H9 (cell line): ENCODE measurements around the gene MYRIP. TPM values are rescaled to one million over a fixed set of nuclear protein-coding genes. Genes with fewer than 3 reads are reported as not detected.

Experiments
- DNase-seq: peaks from one replicate; pipeline ENCODE4 v3.0.0-alpha.2; 2017
- H2AFZ ChIP-seq: one replicate; pipeline ENCODE4 v1.6.1; 2013; ENCODE audit warnings: mild to moderate bottlenecking, low read length, control low read depth, moderate library complexity
- H2AK5ac ChIP-seq: 2 replicates; pipeline ENCODE4 v1.6.1; 2013; ENCODE audit warnings: low read length, control low read depth, mixed read lengths; ENCODE audit not compliant: insufficient read length
- H2BK120ac ChIP-seq: one replicate; pipeline ENCODE4 v1.6.1; 2013; ENCODE audit warnings: low read depth, mild to moderate bottlenecking, low read length, control low read depth, inconsistent platforms; ENCODE audit not compliant: poor library complexity, severe bottlenecking
- H2BK12ac ChIP-seq: 2 replicates; pipeline ENCODE4 v1.6.1; 2013; ENCODE audit warnings: low read length, control low read depth, mixed read lengths, low read depth; ENCODE audit not compliant: insufficient read length
- H2BK15ac ChIP-seq: 2 replicates; pipeline ENCODE4 v1.6.1; 2013; ENCODE audit warnings: low read depth, low read length, control low read depth
- H2BK20ac ChIP-seq: one replicate; pipeline ENCODE4 v1.6.1; 2013; ENCODE audit warnings: low read depth, mild to moderate bottlenecking, low read length, control low read depth, inconsistent platforms; ENCODE audit not compliant: poor library complexity, severe bottlenecking
- H2BK5ac ChIP-seq: 2 replicates; pipeline ENCODE4 v1.6.1; 2013; ENCODE audit warnings: low read length, control low read depth, mixed read lengths; ENCODE audit not compliant: insufficient read length
- H3K14ac ChIP-seq: 2 replicates; pipeline ENCODE4 v1.6.1; 2013; ENCODE audit warnings: low read length, control low read depth; ENCODE audit not compliant: insufficient read depth
- H3K18ac ChIP-seq: 2 replicates; pipeline ENCODE4 v1.6.1; 2013; ENCODE audit warnings: low read depth, mild to moderate bottlenecking, mixed read lengths, low read length, control low read depth; ENCODE audit not compliant: insufficient read length
- H3K23ac ChIP-seq: 2 replicates; pipeline ENCODE4 v1.6.1; 2013; ENCODE audit warnings: low read length, control low read depth, mixed read lengths, low read depth; ENCODE audit not compliant: insufficient read length
- H3K23me2 ChIP-seq: 2 replicates; pipeline ENCODE4 v1.6.1; 2013; ENCODE audit warnings: low read depth, mild to moderate bottlenecking, mixed read lengths, low read length, control low read depth; ENCODE audit not compliant: insufficient read length, poor library complexity, severe bottlenecking
- H3K27ac ChIP-seq: 2 replicates; pipeline ENCODE4 v1.5.1; 2013; ENCODE audit warnings: low read length, control low read depth, mixed read lengths, low read depth; ENCODE audit not compliant: insufficient read length
- H3K27me3 ChIP-seq: 2 replicates; pipeline ENCODE4 v1.6.1; 2013; ENCODE audit warnings: low read length, control low read depth, inconsistent platforms; ENCODE audit not compliant: insufficient read depth
- H3K4ac ChIP-seq: 2 replicates; pipeline ENCODE4 v1.6.1; 2013; ENCODE audit warnings: low read depth, mild to moderate bottlenecking, control low read depth, inconsistent platforms, low read length, moderate library complexity
- H3K4me1 ChIP-seq: 2 replicates; pipeline ENCODE4 v1.6.1; 2013; ENCODE audit warnings: low read length, control low read depth, inconsistent platforms; ENCODE audit not compliant: insufficient read depth
- H3K4me2 ChIP-seq: 2 replicates; pipeline ENCODE4 v1.6.1; 2013; ENCODE audit warnings: low read length, control low read depth, mixed read lengths; ENCODE audit not compliant: insufficient read length, insufficient read depth
- H3K56ac ChIP-seq: 2 replicates; pipeline ENCODE4 v1.6.1; 2013; ENCODE audit warnings: low read depth, mild to moderate bottlenecking, mixed read lengths, low read length, control low read depth; ENCODE audit not compliant: insufficient read length
- H3K79me1 ChIP-seq: 2 replicates; pipeline ENCODE4 v1.6.1; 2013; ENCODE audit warnings: low read depth, mild to moderate bottlenecking, moderate library complexity, low read length, control low read depth, inconsistent platforms; ENCODE audit not compliant: insufficient read depth, poor library complexity, severe bottlenecking
- H3K79me2 ChIP-seq: 2 replicates; pipeline ENCODE4 v1.6.1; 2013; ENCODE audit warnings: low read length, control low read depth, inconsistent platforms; ENCODE audit not compliant: insufficient read depth
- H3K9ac ChIP-seq: 2 replicates; pipeline ENCODE4 v1.6.1; 2013; ENCODE audit warnings: low read length, control low read depth, mixed read lengths; ENCODE audit not compliant: insufficient read length; ENCODE audit errors: extremely low read depth
- H3K9me3 ChIP-seq: one replicate; pipeline ENCODE4 v1.6.1; 2013; ENCODE audit warnings: low read depth, low read length, inconsistent platforms; ENCODE audit not compliant: control insufficient read depth
- H3T11ph ChIP-seq: one replicate; pipeline ENCODE4 v1.6.1; 2013; ENCODE audit warnings: mild to moderate bottlenecking, low read length, control low read depth, inconsistent platforms
- H4K20me1 ChIP-seq: one replicate; pipeline ENCODE4 v1.6.1; 2013; ENCODE audit not compliant: control insufficient read depth, insufficient read length, insufficient read depth
- H4K5ac ChIP-seq: 2 replicates; pipeline ENCODE4 v1.6.1; 2013; ENCODE audit warnings: low read depth, mild to moderate bottlenecking, mixed read lengths, low read length, control low read depth; ENCODE audit not compliant: insufficient read length
- H4K8ac ChIP-seq: replicated peaks from 2 replicates; pipeline ENCODE4 v1.6.1; 2013; ENCODE audit warnings: low read length, control low read depth, mixed read lengths, low read depth; ENCODE audit not compliant: insufficient read length
- H4K91ac ChIP-seq: 2 replicates; pipeline ENCODE4 v1.6.1; 2013; ENCODE audit warnings: low read depth, mild to moderate bottlenecking, moderate library complexity, mixed read lengths, low read length, control low read depth; ENCODE audit not compliant: insufficient read length
- H3K27ac Mint-ChIP-seq, 3 experiments: 2 replicates in 2 of 3; 3 replicates in 1 of 3; pipeline ENCODE4 v1.8.0; 2020 to 2021; ENCODE audit warnings: mixed read lengths in 3 of 3, mild to moderate bottlenecking in 1 of 3, moderate library complexity in 1 of 3
- H3K27me3 Mint-ChIP-seq: 2 replicates; pipeline ENCODE4 v1.8.0; 2021; ENCODE audit warnings: low read depth, mild to moderate bottlenecking, moderate library complexity, mixed read lengths
- H3K36me3 Mint-ChIP-seq, 3 experiments: 2 replicates in 2 of 3; 3 replicates in 1 of 3; pipeline ENCODE4 v1.8.0; 2020 to 2021; ENCODE audit warnings: low read depth in 3 of 3, mixed read lengths in 3 of 3; ENCODE audit not compliant: insufficient read depth in 1 of 3
- H3K4me1 Mint-ChIP-seq, 2 experiments: 2 replicates each; pipeline ENCODE4 v1.8.0; 2020; ENCODE audit warnings: mixed read lengths in 2 of 2
- H3K4me3 Mint-ChIP-seq, 2 experiments: 2 replicates in 1 of 2; 3 replicates in 1 of 2; pipeline ENCODE4 v1.8.0; 2020 to 2021; ENCODE audit warnings: mild to moderate bottlenecking in 2 of 2, mixed read lengths in 2 of 2, moderate library complexity in 1 of 2
- H3K9me3 Mint-ChIP-seq, 2 experiments: 2 replicates in 1 of 2; 3 replicates in 1 of 2; pipeline ENCODE4 v1.8.0; 2020; ENCODE audit warnings: mild to moderate bottlenecking in 2 of 2, mixed read lengths in 2 of 2, moderate library complexity in 1 of 2
- CTCF ChIP-seq: fragments of 200-600 bp; sonication (generic); conservative IDR thresholded peaks from 3 replicates; pipeline ENCODE4 v1.8.0; 2021; ENCODE audit warnings: antibody characterized with exemption, mild to moderate bottlenecking
- WGBS: extraction: QIAGEN DNeasy Blood & Tissue Kit; methylation state at CpG from one replicate; pipeline ENCODE4 v1.1.7; 2013; ENCODE audit warnings: missing lambda C conversion rate, low lambda C conversion rate, mixed read lengths; ENCODE audit not compliant: insufficient read length; ENCODE audit errors: extremely low coverage; 5-methylcytosine and 5-hydroxymethylcytosine counted together
- total RNA-seq: library from RNA; stranded (reverse); gene quantifications from 2 replicates; pipeline ENCODE4 v1.2.1, GENCODE V29; 2021

The MYRIP gene
- total RNA-seq, 1 experiment from 2014 or later, result 1.8 TPM

DNA sequence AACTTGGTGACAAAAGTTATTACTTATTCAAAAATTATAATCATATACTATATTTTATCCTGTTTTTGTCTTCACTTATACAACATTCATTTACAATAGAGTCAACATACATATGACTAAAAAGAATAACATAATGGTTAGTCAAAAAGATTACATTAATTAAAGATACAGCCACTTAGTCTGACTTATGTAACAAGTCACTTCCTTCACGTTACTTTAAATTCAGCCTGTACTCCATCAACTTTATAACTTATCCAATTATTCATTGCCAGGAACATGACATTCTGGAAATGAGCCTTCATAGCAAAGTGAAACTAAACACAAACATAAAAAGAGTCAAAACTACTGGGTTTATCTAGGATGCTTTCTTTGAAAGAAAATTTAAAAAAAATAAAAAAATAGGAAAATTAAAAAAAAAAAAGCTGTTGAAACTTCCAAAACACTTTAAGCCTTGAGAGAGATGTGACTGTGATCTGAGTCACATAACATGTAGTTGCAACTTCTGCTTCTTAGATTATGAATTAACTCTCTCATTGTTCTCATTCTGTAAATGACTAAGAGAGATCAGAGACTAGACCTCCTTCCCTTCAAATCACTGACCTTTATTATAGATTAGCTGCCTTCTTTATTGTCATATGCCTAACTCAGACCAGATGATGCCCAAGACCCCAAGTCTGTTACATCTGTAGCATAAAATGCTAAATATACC lies 107.8 kb downstream of the MYRIP start:
- Histone ChIP-seq H2BK5ac (no peak overlapping the region), H2BK15ac (no peak overlapping the region), H3K79me2 (no peaks in the 10 kb centered on the region), H2BK20ac (no peak overlapping the region), H3K4me1 (no peaks in the 10 kb centered on the region), H3K9me3 (no peaks in the 10 kb centered on the region), H4K91ac (no peak overlapping the region), H2BK120ac (no peak overlapping the region), H3K4ac (no peak overlapping the region), H3K56ac (no peak overlapping the region), H2AFZ (no peak overlapping the region), H3K79me1 (no peaks in the 10 kb centered on the region), H4K8ac (no peak overlapping the region), H3K4me2 (no peak overlapping the region), H3K27ac (no peak overlapping the region), H3K14ac (no peak overlapping the region), H3K23ac (no peak overlapping the region), H3K9ac (no peak overlapping the region), H2AK5ac (no peak overlapping the region), H4K5ac (no peak overlapping the region), H3K18ac (no peak overlapping the region), H3K27me3 (no peaks in the 10 kb centered on the region), H3T11ph (no peak overlapping the region), H4K20me1 (no peaks in the 10 kb centered on the region), H3K23me2 (no peaks in the 10 kb centered on the region), H2BK12ac (no peak overlapping the region)
- Mint-ChIP-seq H3K27me3 (no peaks in the 10 kb centered on the region), H3K4me3 (no peak overlapping the region), H3K36me3 (no peaks in the 10 kb centered on the region), H3K9me3 (no peaks in the 10 kb centered on the region; a peak in 1 of 5 replicates), H3K27ac (no peak overlapping the region), H3K4me1 (peaks cover 4 to 10% of the 10 kb centered on the region in 2 experiments; a peak in 3 of 4 replicates)
- TF ChIP-seq CTCF, result no peak
- no peak for DNase-seq
- WGBS, result no CpG with 5 or more reads among the region's 1 CpG
